Neutrophil (primary cell): ENCODE measurements around the gene BOLL.
"Not testable (repeated sequence)": the region's sequence is repeated elsewhere in the genome, so short reads cannot be mapped to it uniquely, and the experiment has no call there.

ENCODE experiments used
- H3K27ac ChIP-seq: fragments of 200-600 bp; sonication (generic); 2 replicates; pipeline ENCODE4 v1.5.1; 2016; ENCODE audit warnings: mild to moderate bottlenecking, moderate library complexity
- H3K27me3 ChIP-seq: fragments of 200-600 bp; sonication (generic); 2 replicates; pipeline ENCODE4 v1.6.0; 2016; ENCODE audit warnings: mild to moderate bottlenecking
- H3K36me3 ChIP-seq: fragments of 200-600 bp; sonication (generic); 2 replicates; pipeline ENCODE4 v1.5.1; 2017
- H3K4me1 ChIP-seq, 2 experiments: fragments of 200-600 bp in 1 of 2; sonication (generic) in 1 of 2; 1 replicate in 1 of 2; 2 replicates in 1 of 2; pipeline versions ENCODE4 v1.5.1 to v1.6.1; 2013 to 2016; ENCODE audit warnings: low read depth in 1 of 2, low read length in 1 of 2, mild to moderate bottlenecking in 1 of 2, moderate library complexity in 1 of 2; ENCODE audit not compliant: control insufficient read depth in 1 of 2, insufficient read depth in 1 of 2
- H3K4me3 ChIP-seq, 2 experiments: fragments of 200-600 bp in 1 of 2; sonication (generic) in 1 of 2; 1 replicate in 1 of 2; 2 replicates in 1 of 2; pipeline ENCODE4 v1.5.1; 2013 to 2016; ENCODE audit warnings: low read depth in 1 of 2, low read length in 1 of 2, mild to moderate bottlenecking in 1 of 2, moderate library complexity in 1 of 2
- H3K9me3 ChIP-seq: fragments of 200-600 bp; sonication (generic); 2 replicates; pipeline ENCODE4 v1.5.1; 2016
- TF ChIP-seq, protein P1 (sequence below): fragments of 200-600 bp; sonication (generic); IDR thresholded peaks from 2 replicates; pipeline ENCODE4 v1.5.1; 2016; ENCODE audit warnings: antibody characterized with exemption

BOLL gene

DNA sequence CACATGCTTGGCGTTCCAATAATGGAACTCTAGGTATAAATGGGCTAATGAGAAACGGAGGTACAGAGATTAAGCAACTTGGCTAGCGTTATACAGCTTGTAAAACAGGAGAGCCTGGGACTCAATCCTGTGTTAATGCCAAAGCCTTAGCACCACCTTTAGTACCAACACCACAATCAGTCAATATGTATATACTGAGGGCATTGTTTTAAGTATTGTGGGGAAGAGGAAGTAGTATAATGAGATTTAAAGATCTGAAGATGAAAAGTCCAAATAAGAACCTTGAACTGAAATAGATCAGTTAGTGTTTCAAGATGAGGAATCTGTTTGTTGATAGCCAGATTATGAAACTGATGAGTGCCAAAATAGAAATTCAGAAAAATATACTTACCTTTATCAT is 71.8 kb downstream of the BOLL start:
- TF ChIP-seq, protein P1, sequence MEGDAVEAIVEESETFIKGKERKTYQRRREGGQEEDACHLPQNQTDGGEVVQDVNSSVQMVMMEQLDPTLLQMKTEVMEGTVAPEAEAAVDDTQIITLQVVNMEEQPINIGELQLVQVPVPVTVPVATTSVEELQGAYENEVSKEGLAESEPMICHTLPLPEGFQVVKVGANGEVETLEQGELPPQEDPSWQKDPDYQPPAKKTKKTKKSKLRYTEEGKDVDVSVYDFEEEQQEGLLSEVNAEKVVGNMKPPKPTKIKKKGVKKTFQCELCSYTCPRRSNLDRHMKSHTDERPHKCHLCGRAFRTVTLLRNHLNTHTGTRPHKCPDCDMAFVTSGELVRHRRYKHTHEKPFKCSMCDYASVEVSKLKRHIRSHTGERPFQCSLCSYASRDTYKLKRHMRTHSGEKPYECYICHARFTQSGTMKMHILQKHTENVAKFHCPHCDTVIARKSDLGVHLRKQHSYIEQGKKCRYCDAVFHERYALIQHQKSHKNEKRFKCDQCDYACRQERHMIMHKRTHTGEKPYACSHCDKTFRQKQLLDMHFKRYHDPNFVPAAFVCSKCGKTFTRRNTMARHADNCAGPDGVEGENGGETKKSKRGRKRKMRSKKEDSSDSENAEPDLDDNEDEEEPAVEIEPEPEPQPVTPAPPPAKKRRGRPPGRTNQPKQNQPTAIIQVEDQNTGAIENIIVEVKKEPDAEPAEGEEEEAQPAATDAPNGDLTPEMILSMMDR = no peak
- H3K4me3 ChIP-seq = no peak overlapping the region
- no peak overlapping the region for H3K27ac ChIP-seq
- H3K4me1 ChIP-seq = peaks cover 9 to 17% of the 10 kb centered on the region in 2 experiments
- no peaks in the 10 kb centered on the region for H3K27me3 ChIP-seq
- H3K36me3 ChIP-seq = no peaks in the 10 kb centered on the region
- H3K9me3 ChIP-seq = no peaks in the 10 kb centered on the region

DNA sequence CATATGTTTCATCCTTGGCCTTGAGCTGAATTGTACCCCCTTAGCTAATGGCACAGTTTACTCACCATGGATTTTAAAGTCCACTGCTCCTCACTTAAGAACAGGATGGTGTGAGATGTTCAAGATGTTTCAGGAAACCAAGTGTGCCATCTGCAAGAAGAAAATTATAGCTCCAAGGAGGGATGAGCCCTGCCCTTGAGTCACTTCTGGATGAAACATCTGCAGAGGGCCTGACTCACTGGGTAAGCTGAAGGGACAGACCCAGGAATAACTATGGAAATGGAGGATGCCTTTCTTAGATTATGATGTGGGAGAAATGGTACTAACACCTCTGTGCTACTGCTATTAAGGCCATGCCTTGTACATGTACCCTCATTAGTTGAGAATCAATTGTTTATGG is 73.5 kb downstream of the BOLL start:
- Histone ChIP-seq H3K4me1 (peaks cover 17% of the 10 kb centered on the region in 2 experiments), H3K27ac (no peak overlapping the region), H3K36me3 (no peaks in the 10 kb centered on the region), H3K9me3 (no peaks in the 10 kb centered on the region), H3K27me3 (no peaks in the 10 kb centered on the region), H3K4me3 (no peak overlapping the region)
- TF ChIP-seq, protein P1 = no peak

DNA sequence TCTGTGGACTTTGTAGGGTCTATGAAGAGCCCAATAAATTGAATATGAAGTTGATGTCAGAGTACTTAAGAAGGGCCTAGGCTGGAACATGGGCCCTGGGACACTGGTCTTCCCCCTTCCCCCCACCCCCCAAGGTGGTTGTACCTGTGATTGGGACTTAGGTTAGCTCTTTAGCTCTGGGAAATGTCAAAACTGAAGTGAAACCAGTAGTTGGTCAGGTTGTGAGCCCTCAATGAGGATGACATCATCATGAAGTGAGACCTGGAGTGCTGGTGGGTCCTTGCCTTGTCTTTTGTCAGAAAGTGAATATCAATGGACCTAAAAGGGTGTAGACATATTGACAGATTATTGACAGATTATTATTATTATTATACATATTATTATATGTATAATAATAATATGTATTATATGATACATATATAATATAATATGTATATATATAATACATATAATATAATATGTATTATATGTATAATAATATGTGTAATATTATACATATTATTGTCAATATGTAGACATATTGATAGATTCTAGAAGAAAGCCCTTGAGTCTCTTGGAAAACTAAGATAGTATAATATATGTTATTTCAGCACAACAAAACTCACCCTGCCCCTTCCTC is 74.6 kb downstream of the BOLL start:
- Histone ChIP-seq H3K27me3 (no peaks in the 10 kb centered on the region), H3K4me1 (peaks cover 26 to 28% of the 10 kb centered on the region in 2 experiments), H3K36me3 (no peaks in the 10 kb centered on the region), H3K9me3 (no peaks in the 10 kb centered on the region), H3K4me3 (no peak overlapping the region), H3K27ac (no peak overlapping the region)
- TF ChIP-seq, protein P1 = no peak

DNA sequence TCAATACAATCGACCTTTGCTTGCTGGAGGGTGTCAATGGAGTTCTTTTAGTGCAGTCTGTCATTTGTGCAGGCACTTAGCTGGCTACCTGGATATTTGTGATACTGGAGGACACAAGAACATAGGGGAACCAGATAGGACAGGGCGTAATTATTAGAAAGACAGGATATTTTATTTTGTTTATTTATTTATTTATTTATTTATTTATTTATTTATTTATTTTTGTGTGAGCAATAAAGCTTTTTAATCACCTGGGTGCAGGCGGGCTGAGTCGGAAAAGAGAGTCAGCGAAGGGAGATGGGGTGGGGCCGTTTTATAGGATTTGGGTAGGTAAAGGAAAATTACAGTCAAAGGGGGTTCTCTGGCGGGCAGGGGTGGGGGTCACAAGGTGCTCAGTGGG is 76.0 kb downstream of the BOLL start:
- H3K36me3 ChIP-seq, H3K27ac ChIP-seq, H3K9me3 ChIP-seq, H3K27me3 ChIP-seq, H3K4me3 ChIP-seq: not testable (repeated sequence)
- peaks cover 34 to 35% of the 10 kb centered on the region in 2 experiments for H3K4me1 ChIP-seq

DNA sequence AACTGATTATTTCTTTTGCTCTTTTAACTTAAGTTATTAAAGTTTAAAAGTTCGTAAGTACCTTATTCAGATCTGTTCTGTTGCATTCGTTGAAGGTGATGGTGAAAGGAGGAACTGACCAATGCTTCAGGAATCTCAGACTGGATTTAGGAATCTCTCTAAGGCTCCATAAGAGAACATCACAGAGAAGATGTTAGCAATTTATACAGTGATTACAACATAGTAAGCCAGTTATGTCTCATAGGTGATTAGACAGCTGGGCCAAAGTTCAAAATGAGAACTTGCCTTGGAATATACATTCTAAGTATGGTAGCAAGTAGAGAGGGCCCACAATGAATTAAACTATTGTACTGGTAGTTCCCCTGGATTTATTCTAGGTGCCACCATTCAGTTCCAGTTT is 76.8 kb downstream of the BOLL start:
- Histone ChIP-seq H3K9me3 (no peaks in the 10 kb centered on the region), H3K36me3 (no peaks in the 10 kb centered on the region), H3K4me1 (peaks cover 34 to 35% of the 10 kb centered on the region in 2 experiments), H3K4me3 (no peak overlapping the region), H3K27ac (no peak overlapping the region), H3K27me3 (no peaks in the 10 kb centered on the region)
- TF ChIP-seq, protein P1 = no peak

DNA sequence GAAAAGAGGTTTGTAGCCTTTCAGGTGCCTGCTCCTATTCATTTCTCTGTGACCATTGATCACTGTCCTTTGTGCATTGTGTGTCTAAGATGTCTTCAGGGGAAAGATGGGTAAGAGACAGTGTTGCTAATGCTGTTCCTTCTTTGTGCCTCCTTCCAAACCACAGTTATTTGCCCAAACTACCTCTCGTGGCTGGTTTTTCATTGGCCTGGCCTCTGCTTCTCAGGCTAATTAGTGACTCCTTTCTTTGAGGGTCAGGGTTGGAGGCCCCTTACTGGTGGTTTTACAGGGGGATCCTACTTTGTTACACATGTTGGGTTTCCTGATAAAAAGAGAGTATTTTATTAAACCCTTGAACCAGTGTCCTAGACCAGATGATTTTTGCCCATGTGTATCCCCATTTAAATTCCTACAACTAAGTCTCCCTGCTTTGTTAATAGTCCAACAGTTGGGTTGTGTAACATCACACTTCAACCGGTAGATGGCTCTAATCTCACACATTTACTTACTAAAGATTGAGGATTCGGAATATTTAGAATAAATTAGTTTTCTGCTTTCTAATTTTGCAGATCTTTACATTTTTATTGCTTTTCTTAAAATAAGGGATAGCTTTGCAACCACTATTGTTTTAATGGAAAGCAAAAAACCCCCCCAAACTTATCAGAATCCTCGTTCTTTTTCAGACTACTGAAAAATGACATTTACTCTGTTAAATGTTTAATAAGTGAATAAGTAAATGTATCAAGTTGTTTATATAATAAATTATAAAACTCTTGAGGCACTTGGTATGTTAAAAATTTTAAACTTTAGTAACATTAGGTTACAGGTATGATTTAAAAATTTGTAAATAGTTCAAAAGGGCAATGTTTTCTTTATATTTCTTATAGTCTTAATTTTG is 77.6 kb downstream of the BOLL start:
- no peaks in the 10 kb centered on the region for H3K27me3 ChIP-seq
- H3K4me3 ChIP-seq = no peak overlapping the region
- peaks cover 34 to 35% of the 10 kb centered on the region in 2 experiments for H3K4me1 ChIP-seq
- H3K36me3 ChIP-seq = no peaks in the 10 kb centered on the region
- no peak overlapping the region for H3K27ac ChIP-seq
- H3K9me3 ChIP-seq = no peaks in the 10 kb centered on the region
- TF ChIP-seq, protein P1 = peak; percentile 72
